Stimulated activated CD4-positive, alpha-beta T cell treated with anti-CD3 and anti-CD28 coated beads, Interleukin-2, amount 100 ng/mL, for 48 hours (primary cell): ENCODE measurements around the gene RNF181.
"Not testable (repeated sequence)": the region's sequence is repeated elsewhere in the genome, so short reads cannot be mapped to it uniquely, and the experiment has no call there.

Source experiments
- DNase-seq, 2 donors: peaks; one replicate each; pipeline ENCODE4 v3.0.0-alpha.2; 2020

The RNF181 gene

GRCh38 chr2:85595301-85596025, at the start of gene RNF181:
RNF181 (plus strand) TSS chr2:85595745; CDS start chr2:85595764, 19 bp downstream.
- peak; percentile 77 to 81 for DNase-seq

GRCh38 chr2:85545780-85546240, 49.7 kb upstream of the RNF181 start:
- no peak for DNase-seq

GRCh38 chr2:85547089-85547858, 48.3 kb upstream of the RNF181 start:
- DNase-seq: no peak

GRCh38 chr2:85547859-85548607, 47.5 kb upstream of the RNF181 start:
- no peak for DNase-seq

- no peak for DNase-seq
Observed at GRCh38 chr2:85548608-85548900, 47.0 kb upstream of the RNF181 start.

GRCh38 chr2:85549095-85549494, 46.5 kb upstream of the RNF181 start:
- no peak for DNase-seq

- no peak for DNase-seq
Observed at GRCh38 chr2:85549826-85550225, 45.7 kb upstream of the RNF181 start.

- DNase-seq: no peak
Observed at GRCh38 chr2:85550486-85550885, 45.1 kb upstream of the RNF181 start.

- peak; percentile 83 to 88 for DNase-seq
Observed at GRCh38 chr2:85551698-85552678, 43.6 kb upstream of the RNF181 start.

- DNase-seq: no peak
Observed at GRCh38 chr2:85553184-85553583, 42.4 kb upstream of the RNF181 start.

- DNase-seq: no peak
Observed at GRCh38 chr2:85554980-85555612, 40.4 kb upstream of the RNF181 start.

GRCh38 chr2:85557130-85557529, 38.4 kb upstream of the RNF181 start:
- no peak for DNase-seq

GRCh38 chr2:85558160-85558559, 37.4 kb upstream of the RNF181 start:
- DNase-seq: no peak

GRCh38 chr2:85560403-85560726, 35.2 kb upstream of the RNF181 start:
- not testable (repeated sequence) for DNase-seq

GRCh38 chr2:85560812-85561279, 34.7 kb upstream of the RNF181 start:
- no peak for DNase-seq

GRCh38 chr2:85561280-85562212, 34.0 kb upstream of the RNF181 start, which contains the start of gene GGCX:
GGCX (minus strand) TSS chr2:85561493; CDS start chr2:85561428, 65 bp downstream.
- DNase-seq: peak; percentile 93

GRCh38 chr2:85564144-85564563, 31.4 kb upstream of the RNF181 start:
- DNase-seq: no peak

GRCh38 chr2:85566265-85566664, 29.3 kb upstream of the RNF181 start:
- DNase-seq: no peak

- DNase-seq: no peak
Observed at GRCh38 chr2:85575739-85576138, 19.8 kb upstream of the RNF181 start.

- DNase-seq: no peak
Observed at GRCh38 chr2:85577063-85577385, 18.5 kb upstream of the RNF181 start.
